ENCODE data around the gene MTHFR.

MTHFR gene

DNA sequence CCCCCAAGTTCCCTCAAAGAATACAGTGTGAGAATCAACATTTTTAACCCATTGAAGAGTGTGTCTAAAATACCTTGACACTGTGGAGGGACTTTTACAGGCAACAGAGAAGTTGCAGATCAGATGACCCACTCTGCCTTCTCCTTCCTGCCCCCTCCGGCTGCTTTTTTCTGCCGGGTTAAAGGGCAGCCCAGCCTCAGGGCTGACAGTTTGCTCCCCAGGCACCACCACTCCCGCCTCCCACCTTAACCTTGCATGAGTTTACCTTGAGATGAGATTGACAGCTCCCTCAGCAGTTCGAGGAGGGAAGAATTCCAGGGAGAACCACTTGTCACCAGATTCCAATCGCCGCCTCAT, 3.2 kb downstream of the MTHFR start:
- TF ChIP-seq SIN3A (IDR thresholded peaks at IDR 0.05; ENCODE audit: borderline replicate concordance, insufficient read depth, low read length) (no peak), POLR2AphosphoS5 (IDR thresholded peaks at IDR 0.05; ENCODE audit: low read depth, low read length) (no peak), FOXP2 (optimal IDR thresholded peaks at IDR 0.05; ENCODE audit: borderline replicate concordance, extremely low read depth, extremely low read length, insufficient read depth) (no peak), TAF1 (IDR thresholded peaks at IDR 0.05; ENCODE audit: borderline replicate concordance, insufficient read depth, low read length) (no peak)
- TF ChIP-seq, protein P1, sequence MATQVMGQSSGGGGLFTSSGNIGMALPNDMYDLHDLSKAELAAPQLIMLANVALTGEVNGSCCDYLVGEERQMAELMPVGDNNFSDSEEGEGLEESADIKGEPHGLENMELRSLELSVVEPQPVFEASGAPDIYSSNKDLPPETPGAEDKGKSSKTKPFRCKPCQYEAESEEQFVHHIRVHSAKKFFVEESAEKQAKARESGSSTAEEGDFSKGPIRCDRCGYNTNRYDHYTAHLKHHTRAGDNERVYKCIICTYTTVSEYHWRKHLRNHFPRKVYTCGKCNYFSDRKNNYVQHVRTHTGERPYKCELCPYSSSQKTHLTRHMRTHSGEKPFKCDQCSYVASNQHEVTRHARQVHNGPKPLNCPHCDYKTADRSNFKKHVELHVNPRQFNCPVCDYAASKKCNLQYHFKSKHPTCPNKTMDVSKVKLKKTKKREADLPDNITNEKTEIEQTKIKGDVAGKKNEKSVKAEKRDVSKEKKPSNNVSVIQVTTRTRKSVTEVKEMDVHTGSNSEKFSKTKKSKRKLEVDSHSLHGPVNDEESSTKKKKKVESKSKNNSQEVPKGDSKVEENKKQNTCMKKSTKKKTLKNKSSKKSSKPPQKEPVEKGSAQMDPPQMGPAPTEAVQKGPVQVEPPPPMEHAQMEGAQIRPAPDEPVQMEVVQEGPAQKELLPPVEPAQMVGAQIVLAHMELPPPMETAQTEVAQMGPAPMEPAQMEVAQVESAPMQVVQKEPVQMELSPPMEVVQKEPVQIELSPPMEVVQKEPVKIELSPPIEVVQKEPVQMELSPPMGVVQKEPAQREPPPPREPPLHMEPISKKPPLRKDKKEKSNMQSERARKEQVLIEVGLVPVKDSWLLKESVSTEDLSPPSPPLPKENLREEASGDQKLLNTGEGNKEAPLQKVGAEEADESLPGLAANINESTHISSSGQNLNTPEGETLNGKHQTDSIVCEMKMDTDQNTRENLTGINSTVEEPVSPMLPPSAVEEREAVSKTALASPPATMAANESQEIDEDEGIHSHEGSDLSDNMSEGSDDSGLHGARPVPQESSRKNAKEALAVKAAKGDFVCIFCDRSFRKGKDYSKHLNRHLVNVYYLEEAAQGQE (IDR thresholded peaks at IDR 0.05; ENCODE audit: insufficient read depth in 1 of 2, low read depth in 2 of 2, low read length in 2 of 2) = no peak

DNA sequence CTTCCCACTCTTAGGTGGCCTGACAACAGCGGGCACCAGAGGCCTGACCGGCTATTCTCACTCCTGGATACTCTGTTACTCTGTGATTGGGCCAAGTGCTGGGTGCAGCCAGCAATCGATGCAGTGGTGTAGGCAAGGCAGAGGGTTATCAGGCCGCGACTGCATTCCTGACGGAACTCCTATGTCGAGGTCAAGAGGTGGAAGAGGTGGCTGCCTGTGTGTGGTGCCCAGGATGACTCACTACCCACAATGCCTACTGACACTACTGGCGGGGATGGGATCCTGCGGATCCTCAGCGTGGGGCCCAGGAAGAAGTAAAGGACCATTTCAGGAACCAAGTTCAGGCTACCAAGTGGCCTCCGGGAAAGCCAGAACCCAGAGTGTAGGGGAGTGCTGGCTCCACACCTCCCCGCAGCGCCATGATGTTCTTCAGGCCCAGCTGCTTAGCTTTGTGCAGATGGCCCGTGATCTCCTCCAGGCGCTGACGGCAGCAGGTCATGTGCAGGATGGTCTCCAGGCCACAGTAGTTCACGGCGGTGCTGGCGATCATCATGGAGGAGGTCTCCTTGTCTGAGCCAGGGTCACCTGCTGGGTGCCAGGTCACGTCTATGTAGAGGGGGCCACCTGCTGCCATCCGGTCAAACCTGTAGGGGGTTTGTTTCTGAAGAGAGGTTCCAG, 4.9 kb downstream of the MTHFR start:
- TF ChIP-seq, protein P1 (IDR thresholded peaks at IDR 0.05; ENCODE audit: insufficient read depth in 1 of 2, low read depth in 2 of 2, low read length in 2 of 2) = no peak
- no peak for TF ChIP-seq FOXP2 (optimal IDR thresholded peaks at IDR 0.05; ENCODE audit: borderline replicate concordance, extremely low read depth, extremely low read length, insufficient read depth)

DNA sequence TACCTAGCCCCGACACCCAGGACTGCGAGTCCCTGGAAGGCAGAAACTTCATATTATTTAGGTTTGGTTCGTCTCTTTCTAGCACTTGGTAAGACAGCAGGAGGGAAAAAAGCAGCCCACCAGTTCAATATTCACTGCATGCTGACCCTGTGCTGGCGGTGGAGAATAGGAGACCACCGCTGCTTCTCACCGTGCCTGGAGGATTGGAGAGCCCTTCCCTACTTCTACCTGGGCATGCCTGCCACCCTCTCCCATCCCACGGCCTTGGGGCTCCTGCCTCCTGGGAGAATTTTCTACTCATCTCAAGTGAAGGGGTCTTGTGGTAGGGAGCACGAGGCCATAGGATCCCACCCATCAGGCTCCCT, 5.4 kb downstream of the MTHFR start:
- TF ChIP-seq FOXP2 (optimal IDR thresholded peaks at IDR 0.05; ENCODE audit: borderline replicate concordance, extremely low read depth, extremely low read length, insufficient read depth) (no peak), POLR2AphosphoS5 (IDR thresholded peaks at IDR 0.05; ENCODE audit: low read depth, low read length) (no peak), TAF1 (IDR thresholded peaks at IDR 0.05; ENCODE audit: borderline replicate concordance, insufficient read depth, low read length) (no peak), SIN3A (IDR thresholded peaks at IDR 0.05; ENCODE audit: borderline replicate concordance, insufficient read depth, low read length) (no peak)
- TF ChIP-seq, protein P1 (IDR thresholded peaks at IDR 0.05; ENCODE audit: insufficient read depth in 1 of 2, low read depth in 2 of 2, low read length in 2 of 2) = no peak

DNA sequence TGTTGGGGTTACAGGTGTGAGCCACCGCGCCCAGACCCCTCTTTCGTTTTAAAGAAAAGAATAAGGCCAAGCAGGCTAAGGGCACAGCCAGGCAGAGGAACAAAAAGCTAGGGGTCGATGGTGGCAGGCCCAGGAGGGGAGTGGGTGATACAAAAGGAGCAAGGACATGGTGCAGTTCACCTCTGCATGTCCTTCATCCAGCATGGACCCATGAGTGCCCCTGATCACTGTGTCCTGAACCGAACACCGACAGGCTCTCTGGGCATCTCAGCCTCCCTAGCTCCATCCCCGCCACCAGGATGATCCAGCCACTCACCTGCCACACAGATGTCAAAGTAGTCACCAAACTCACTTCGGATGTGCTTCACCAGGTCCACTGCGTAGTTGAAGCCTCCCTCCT, 5.9 kb downstream of the MTHFR start:
- TF ChIP-seq, protein P1 (IDR thresholded peaks at IDR 0.05; ENCODE audit: insufficient read depth in 1 of 2, low read depth in 2 of 2, low read length in 2 of 2) = no peak
- TF ChIP-seq FOXP2 (optimal IDR thresholded peaks at IDR 0.05; ENCODE audit: borderline replicate concordance, extremely low read depth, extremely low read length, insufficient read depth) (no peak), SIN3A (IDR thresholded peaks at IDR 0.05; ENCODE audit: borderline replicate concordance, insufficient read depth, low read length) (no peak), TAF1 (IDR thresholded peaks at IDR 0.05; ENCODE audit: borderline replicate concordance, insufficient read depth, low read length) (no peak), POLR2AphosphoS5 (IDR thresholded peaks at IDR 0.05; ENCODE audit: low read depth, low read length) (no peak)

- TF ChIP-seq SIN3A (IDR thresholded peaks at IDR 0.05; ENCODE audit: borderline replicate concordance, insufficient read depth, low read length) (no peak), TAF1 (IDR thresholded peaks at IDR 0.05; ENCODE audit: borderline replicate concordance, insufficient read depth, low read length) (no peak), POLR2AphosphoS5 (IDR thresholded peaks at IDR 0.05; ENCODE audit: low read depth, low read length) (no peak), FOXP2 (optimal IDR thresholded peaks at IDR 0.05; ENCODE audit: borderline replicate concordance, extremely low read depth, extremely low read length, insufficient read depth) (no peak)
- TF ChIP-seq, protein P1 (IDR thresholded peaks at IDR 0.05; ENCODE audit: insufficient read depth in 1 of 2, low read depth in 2 of 2, low read length in 2 of 2) = no peak
Measured at GRCh38 chr1:11799099-11799498, 6.7 kb downstream of the MTHFR start.

Data from PFSK-1 (cell line).